Activated T-cell treated with anti-CD3 and anti-CD28 coated beads for 24 hours (primary cell): ENCODE results near the gene PRDM16.

Source experiments
- DNase-seq: peaks from one replicate; pipeline ENCODE4 v3.0.0-alpha.2; 2020; ENCODE audit warnings: low read depth

Gene PRDM16

DNA sequence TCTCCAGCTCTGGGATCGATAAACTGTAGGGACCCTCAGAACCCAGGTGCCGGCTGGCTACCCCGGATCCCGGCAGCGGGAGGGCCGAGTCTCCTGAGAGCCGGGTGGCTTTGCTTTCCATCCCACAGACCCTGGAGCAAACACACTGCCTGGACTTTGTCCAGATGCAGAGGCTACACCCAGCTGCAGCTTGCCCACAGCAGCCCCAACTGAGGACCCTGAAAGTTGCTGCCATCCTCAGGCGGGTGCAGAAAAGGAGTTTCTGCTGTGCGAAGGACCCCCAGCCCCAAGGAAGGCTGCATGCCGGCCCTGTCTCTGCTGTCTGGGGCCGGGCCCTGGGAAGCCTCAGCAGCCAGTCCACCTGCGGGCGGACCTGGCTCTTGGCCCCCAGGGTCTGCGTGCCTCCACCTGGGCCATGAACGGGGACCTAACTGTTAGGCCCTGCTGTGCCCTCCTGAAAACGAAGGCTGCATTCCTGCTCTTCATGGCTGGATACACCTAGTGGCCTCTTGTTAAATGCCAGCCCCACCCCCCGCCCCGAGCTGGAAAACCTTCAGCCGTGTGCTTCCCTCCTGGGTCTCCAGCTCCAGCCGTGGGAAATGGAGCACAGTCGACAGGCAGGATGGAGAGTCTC is 287.9 kb downstream of the PRDM16 start:
- DNase-seq: no peak

DNA sequence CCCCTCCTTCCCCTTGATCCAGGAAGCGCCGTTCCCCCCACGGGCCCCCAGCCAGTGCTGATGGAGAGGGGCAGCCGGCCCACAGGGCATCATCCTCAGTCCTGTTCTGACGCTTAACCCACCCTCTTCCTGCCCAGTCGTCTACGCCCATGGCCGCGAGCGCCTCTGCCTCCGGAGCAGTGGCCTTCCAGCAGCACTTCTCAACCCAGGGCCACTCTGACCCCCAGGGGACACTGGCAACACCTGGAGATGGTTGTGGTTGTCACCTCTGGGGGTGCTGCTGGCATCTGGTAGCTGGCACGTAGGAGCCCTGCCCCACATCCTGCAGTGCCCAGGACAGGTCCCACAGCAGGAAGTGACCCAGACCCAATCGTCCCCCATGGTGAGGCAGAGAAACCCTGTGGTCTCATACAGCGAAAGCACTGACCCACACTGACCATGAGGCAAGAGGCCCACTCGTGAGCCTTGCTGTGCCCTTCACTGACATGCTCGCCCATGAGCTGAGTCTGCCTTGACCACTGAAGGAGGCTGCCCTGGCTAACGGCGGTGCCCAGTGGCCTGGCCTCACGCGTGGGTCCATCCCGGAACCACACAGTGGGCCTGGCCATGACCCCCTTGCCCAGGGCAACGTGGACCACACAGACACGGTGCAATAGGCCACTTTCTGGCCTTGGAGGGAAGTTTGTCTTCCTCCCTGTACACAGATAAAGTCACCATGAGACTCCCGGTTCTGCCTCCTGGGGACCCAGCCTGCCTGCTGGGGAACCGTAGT is 288.7 kb downstream of the PRDM16 start:
- no peak for DNase-seq

DNA sequence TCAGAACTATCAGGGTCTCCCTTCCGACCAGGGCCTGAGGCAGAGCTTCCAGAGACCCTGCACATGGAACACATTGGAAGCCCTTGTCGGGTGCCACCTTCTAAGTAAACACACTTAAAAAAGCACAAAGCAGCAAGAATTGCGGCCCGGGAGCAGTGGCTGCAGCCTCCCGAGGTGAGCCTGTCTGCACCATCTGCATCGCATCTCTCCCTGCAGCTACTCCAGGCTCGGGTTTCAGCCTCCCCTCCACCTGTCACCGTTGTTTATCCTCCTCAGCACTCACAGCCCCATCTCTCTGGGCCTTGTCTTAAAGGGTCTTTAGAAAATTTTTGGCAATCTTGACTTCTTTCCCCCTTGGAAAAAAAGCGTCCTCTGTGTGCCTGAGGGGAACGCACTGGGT is 290.3 kb downstream of the PRDM16 start:
- no peak for DNase-seq

DNA sequence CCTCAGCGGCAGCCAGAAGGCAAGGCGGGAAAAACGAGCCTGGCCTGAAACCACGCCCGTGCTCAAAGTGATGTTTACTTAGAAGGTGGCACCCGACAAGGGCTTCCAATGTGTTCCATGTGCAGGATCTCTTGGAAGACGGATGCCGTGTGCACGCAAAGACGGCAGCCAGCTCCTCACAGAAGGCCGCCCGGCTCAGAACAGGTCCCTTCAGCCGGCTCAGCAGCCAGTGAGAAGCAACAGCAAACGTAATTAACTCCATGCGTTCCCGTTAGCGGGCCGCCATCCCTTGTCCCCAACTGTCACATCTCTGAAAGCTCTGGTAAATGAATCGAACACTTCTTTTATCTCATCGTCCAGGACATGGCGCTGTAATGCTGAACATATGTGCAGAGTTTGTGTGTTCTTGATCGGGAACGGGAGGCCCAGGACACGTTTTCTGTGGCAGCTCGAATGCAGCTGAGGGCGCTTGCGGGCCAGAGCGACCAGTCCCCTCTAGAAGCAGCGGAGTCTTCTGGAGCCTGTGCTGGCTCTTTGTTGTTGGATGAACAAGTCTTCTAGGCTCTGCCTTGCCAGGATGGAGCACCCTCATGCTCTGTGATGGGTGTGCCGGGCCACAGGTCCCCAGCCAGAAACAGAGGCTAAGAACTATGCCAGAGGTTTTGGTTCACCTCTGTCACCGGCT is 290.9 kb downstream of the PRDM16 start:
- DNase-seq: no peak

DNA sequence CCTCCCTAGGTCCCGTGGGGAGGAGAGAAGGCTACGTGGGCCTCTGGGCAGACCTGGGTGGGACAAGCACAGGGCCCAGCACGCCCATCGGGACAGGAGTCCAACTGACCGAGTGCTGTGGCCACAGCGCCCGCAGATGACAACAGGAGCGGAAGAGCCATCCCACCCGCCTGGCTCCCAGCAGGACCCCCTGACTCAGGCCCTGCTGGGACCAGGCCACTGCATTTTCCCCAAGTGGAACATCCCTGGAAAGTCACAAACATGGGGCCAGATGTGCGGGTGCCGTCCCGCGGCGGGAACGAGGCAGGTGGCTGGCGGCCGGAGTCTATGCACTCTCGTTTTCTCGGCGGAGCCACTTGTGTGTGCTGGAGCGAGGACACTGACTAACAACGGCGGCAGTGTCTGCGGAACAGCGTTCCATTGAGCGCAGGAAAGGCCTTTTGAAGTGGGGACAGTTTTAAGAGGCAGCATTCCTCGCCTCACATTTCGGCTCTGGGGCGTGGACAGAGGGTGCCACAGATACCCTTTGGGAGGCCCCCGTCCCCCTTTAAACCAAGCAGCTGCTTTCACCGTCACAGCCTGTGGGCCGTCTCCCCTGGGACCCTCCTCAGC is 291.7 kb downstream of the PRDM16 start:
- no peak for DNase-seq

DNA sequence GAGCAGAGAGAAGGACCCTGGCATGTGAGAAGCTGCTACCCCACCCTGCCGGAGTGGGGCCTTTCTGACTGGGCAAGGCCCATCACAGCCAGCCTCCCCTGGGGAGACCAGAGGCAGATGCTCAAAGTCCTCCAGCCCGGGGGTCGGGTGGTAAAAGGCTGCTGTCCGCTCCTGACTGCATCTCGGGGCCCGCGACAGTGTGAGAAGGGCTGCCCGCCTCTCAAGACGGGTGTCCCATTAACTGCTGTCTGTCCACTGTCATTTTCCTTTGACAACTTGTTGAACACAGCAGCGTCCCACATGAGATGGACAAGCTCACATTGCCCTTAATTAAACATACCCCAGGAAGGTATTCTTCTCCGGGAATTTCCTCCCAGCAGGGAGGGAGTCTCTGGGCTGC is 294.0 kb downstream of the PRDM16 start:
- DNase-seq: no peak

DNA sequence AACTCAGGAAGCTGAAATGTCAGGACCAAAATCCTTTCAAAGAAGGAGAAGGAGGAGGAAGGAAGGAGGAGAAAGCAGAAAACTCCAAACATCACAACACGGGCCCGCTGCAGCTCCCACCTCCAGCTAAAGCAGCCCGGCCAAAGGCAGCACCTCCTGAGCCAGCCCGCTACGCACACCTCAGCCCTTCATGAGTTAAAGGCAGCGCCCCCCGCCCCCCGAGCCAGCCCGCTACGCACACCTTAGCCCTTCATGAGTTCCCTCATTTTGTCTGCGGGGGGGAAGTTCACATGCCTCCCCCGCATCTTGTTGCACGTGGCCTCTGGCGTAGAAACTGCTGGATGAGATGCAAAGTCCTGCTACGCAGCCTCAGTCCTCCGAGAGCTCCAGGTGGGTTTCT is 294.8 kb downstream of the PRDM16 start:
- DNase-seq: no peak

DNA sequence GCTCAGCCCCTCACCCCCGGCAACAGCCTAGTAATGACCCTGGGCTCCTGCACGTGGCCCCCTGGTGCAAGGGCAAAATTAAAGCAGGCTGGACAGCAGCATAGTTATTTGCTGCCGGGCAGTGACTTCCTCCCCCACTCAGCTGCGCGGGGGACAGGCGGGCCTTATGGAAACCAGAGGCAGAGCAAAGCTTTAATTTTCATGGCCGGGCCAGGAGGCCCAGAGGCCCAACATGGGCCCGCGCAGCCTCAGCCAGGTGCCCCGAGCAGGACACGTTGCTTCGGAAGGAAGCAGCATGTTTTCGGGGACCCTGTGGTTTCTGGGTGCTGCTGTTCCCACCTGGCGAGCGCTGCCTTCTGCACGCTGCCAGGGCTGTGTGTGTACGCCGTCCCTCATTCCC is 295.5 kb downstream of the PRDM16 start:
- no peak for DNase-seq

DNA sequence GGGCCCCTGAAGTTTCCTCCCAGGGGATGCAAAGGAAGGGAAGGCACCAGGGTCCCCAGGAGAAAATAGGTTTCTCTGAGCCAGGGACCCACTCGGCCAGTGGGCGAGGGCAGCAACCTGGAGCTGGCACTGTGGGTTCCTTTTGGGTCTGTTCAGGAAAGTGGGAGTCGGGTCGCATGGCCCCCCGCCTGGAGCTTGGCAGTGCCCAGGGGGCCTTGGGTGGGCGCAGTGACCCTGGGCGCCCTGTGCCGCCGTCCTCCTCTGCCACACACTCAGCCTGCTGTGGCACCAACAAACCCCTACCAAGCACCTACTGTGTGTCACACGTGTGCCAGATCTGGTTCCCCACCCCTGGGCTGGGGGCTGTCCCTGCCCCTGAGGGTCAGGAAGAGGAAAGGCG is 296.0 kb downstream of the PRDM16 start:
- no peak for DNase-seq

DNA sequence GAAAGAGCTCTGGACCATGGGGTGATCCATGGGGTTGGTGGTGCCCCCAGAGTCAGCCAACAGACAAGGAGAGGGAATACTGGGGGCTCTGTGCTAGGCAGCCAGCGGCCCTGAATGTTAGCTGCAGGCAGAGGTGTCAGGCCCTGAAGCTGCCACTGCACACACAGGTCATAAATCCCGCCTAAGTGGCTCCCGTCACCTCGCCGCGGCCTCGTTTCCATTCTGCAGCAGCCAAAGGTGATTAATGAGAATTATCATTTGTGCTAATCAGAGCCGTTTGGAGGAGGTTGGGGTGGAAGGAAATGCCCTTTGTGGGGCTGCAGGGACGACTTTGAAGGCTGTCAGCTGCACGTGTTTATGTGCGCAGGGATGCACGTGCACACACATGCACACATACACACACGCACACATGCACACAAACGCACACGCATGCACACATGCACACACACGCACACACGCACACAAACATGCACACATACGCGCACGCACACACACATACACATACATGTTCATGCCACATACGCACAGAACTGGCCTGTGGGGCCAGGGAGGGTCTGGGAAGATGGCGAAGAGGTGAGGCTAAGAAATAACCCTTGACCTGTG is 296.6 kb downstream of the PRDM16 start:
- DNase-seq: no peak

DNA sequence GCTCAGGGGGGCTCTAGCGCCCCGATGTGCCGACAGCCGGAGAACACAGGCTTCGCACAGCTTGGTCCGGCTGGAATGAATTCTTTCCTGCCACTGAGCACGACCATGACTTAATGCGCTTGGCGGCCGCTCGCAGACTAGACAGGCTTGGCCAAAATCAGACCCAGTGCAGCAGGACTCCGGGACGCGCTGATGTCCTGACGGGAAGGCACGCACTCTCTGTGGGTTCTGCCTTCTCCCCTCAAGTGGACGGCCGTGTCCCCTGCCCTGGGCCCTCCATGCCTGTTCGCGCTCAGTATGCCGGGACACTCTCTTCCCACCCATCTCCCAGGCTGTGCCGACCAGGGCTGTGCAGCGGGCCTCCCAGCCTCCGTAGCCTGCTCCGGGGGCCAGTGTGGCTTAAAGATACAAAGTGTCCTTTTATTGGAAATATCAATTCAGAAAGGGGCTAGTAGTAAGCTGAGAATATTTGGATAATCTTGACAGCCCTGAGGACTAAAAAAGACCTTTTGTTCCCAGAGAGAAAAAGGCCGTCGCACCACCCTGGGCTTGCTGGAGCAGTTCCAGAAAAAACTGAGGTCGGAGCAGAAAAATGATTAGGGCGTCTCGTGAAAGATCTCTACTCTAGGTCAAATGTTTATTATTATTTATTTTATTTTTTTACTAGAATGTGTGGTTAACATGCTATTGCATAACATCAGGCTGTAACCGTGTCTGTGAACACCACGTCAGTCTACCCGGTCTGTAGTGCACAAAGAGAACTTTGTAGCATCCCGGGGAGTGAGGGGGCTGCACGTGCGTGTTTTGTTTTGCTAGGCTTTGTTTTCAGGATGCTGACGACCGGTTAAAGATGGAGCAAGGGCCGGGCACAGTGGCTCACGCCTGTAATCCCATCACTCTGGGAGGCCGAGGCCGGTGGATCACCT is 297.4 kb downstream of the PRDM16 start:
- DNase-seq: no peak

DNA sequence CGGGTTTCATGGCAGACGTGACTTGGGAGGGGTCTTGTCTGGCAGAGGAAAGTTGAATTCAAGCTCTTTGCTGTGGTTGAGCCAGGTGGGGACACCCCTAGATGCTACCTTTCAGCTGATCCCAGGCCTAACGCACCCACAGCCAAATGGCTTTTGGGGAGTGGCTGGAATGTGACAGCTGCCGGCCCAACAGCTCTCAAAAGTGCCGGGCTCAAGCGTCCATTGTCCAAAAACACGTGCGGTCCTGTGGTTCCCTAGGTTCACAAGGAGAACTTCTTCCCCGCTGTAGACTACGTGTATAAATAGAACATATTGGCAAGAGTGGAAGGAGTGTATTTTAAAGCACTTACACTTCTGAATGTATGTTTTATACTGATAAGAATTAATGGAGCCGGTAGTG is 298.4 kb downstream of the PRDM16 start:
- no peak for DNase-seq

DNA sequence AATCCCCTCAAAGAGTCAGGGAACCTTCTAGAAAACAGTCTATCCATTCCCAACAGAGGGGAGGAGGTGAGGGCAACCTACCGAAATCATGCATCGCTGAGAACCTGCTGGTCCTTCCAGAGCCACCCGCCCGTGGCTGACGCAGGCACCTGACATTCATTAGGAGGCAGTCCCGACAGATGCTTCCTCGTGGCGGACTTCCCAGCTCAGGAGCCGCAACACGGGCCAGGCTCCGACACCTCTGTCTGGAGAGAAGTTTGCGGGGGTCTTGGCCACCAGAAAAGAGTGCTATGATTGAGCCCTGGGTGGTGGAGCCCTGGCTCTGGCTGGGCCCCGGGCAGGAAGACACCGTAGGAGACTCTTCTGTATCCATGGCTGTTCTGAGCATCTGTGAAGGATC is 299.1 kb downstream of the PRDM16 start:
- DNase-seq: no peak

DNA sequence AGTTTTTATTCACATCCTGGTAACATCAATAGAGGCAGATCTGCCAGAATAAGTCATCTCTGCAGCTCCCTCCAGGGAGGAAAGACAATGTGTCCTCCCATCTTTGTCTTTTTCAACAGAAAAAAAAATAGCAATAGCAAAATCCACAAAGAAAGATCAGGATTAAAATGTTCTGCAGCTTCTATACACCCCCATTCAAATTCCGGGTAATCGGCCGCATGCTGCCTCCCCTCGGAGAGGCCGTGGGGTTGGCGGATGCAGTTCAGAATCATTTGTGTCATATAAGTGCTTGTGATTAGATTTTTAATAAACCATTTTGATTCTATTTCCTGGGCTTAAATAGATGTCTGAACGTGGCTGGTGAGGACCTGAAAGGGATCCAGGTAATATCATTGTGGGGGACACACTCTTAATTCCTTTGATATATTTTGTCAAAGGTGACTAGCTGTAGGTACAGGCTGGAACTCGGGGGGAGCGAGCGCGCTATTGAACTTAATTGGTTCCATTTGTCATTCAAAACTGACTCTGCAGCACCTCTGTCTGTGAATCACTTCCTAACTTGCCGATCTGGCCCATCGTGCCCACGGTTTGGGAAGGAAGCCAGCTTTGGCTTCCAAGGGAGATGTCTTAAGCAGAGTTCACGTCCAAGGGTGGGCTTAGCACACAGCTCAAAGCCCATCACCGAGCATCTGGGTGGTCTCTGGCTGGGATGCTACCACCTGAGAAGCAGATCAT is 299.9 kb downstream of the PRDM16 start:
- DNase-seq: no peak

DNA sequence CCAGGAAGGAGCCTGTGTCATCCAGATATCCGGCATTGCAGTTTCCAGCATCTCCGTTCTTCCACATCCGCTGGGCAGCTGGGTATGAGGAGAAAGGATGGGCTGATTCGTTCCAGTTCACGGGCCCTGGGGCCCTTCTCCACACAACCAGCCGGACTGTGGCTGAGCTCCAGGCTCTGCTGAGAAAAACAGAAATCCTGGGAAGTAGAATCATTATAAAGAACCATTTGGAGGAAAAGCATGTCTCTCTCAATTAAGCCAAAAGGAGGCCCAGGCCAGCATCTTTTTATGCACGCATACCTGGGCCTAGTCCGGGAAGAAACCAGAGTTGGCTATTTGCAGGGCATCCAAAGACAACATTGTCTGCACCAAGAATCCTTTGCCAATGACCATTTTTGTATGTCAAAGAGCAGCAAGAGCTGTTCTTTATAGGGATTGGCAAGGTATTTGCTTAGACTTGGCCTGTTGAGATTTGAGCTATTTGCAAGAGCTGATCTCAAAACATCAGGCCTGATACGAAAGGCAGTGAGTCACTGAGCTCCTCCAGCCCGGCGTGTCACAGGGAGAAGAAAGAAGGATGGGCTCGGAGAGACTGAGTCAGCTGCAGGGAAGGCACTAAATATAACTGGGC is 300.6 kb downstream of the PRDM16 start:
- DNase-seq: no peak

DNA sequence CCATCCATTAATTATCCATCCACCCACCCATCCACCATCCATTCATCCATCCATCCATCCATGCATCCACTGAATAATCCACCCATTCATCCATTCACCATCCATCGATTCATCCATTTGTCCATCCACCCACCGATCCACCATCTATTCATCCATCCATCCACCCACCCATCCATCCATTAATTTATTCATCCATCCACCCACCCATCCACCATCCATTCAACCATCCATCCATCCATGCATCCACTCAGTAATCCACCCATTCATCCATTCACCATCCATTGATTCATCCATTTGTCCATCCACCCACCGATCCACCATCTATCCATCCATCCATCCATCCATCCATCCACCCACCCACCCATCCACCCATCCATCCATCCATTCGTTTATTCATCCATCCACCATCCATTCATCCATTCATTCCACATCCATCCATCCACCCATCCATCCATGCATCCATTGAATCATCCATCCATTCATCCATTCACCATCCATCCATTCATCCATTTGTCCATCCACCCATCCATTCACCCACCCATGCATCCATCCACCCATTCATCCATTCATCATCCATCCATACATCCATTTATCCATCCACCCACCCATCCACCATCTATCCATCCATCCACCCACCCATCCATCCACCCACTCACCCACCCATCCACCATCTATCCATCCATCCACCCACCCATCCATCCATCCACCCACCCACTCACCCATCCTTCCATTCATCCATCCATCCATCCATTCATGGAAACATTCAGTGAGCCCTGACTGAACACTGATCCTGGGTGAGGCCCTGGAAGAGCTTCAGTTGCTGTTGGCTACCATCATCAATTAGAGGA is 302.1 kb downstream of the PRDM16 start:
- DNase-seq: no peak

DNA sequence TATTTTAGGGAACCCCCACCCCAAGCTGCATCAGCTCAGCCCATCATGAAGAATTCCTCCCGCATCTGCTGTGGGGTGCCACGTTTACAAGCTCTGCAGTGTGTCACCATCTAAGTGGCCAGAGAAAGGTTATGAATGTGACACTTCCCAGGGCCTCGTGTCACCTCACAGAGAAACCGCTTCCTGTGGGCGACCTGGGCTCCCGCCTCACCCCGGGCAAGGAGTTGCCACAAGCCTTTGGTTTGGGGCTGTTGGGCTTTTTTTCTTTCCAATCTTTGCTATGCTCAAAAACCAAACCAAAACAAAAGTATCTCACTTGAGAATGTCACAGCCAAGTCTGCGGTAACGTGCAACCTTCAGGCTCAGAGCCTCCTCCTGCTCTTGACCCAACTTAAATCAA is 303.3 kb downstream of the PRDM16 start:
- DNase-seq: no peak

DNA sequence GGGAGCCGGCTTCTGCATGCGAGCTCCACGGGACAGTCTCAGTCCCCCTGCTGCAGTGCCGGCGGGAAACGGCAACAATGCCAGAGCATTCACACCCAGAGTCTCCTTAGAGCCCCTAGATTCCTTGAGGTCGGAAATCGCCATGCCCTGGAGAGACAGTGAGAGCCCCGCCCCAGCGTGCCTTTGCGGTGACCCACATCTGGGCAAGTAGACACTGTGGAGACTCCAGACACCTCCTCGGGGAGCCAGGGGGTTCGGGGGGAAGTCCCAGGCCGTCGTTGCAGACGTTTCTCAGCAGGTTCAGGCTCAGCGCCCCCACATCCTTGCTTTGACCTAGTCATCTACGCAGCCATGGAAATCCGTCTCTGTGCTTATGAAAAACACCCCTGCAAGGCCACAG is 304.2 kb downstream of the PRDM16 start:
- no peak for DNase-seq

DNA sequence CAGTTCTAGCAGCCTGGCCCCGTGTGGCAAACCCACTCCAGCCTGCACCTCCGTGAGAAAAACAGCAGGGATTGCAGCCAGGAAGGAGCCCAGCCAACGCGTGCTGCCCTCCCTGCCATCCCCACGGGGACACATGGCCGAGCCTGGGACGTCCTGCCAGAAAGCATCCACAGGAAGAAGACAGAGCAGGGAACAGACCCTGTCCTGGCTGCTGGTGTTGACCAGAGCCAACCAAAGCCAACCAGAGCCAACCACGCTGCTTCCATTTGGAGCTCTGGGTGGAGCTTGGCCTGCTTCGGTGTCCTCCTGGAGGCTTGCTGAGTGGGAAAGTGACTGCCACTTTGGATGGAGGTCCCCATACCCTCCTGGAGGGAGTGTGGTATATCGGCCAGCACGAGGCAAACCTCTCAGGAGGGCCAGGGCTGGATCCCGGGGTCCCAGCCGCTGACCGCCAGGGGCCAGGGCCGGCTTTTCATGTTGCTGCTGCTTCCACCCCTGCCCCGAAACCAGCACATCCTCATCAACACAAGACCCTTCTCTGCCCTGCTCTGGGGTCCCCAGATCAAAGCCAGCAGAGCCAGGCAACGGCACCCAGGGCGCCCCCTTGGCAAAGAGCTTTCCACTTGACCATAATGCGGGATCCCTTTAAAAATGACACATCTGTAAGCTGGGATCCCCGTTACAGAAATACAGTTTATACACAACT is 304.9 kb downstream of the PRDM16 start:
- DNase-seq: no peak
